ENCODE results near the gene TBX3.

The TBX3 gene

DNA sequence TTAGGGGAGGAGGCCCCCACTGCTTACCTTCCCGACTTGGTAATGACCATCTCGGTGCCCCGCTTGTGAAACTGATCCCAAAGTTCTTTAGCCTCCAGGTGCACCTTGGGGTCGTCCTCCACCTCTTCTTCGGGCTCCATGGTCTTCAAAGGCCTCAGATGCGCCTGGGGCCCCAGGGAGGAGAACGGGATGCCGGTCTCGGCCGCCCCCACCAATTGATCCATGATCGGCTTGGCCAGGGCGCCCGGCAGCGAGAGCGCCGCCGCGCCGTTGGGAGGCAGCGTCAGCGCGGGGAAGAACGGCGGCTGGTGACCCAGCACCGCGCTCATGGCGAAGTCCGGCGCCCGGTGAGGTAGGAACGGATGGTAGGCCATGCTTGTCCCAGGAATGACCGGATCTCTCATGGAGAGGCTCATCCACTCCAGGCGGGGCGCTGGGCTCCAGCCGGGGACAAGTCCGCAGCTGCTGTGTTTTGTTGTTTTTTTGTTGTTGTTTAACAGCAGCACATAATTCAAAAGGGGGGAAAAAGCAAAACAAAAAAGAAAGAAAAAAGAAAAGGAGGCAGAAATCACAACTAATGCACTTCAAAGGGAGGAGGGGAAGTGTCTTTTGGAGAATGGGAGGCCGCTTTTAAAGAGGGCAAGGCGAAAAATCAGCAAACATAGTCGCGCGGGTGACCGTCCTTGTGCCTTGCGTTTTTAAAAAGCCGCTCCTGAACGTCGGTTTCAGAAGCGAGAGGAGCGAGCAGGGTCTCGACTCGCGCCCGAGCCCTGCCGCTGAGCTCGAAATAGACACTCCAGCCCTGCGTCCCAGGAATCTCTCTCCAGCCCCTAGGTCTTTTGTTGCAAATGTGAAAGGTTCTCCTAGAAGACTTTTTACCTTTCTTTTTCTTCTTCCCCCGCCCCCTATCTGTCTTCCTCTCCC lies 928 bp downstream of the TBX3 start:
- no peak for DNase-seq (ENCODE audit: low read depth)

- DNase-seq (ENCODE audit: low read depth): no peak
These were observed 1.7 kb downstream of the TBX3 start for GRCh38 chr12:114682106-114682784.

DNA sequence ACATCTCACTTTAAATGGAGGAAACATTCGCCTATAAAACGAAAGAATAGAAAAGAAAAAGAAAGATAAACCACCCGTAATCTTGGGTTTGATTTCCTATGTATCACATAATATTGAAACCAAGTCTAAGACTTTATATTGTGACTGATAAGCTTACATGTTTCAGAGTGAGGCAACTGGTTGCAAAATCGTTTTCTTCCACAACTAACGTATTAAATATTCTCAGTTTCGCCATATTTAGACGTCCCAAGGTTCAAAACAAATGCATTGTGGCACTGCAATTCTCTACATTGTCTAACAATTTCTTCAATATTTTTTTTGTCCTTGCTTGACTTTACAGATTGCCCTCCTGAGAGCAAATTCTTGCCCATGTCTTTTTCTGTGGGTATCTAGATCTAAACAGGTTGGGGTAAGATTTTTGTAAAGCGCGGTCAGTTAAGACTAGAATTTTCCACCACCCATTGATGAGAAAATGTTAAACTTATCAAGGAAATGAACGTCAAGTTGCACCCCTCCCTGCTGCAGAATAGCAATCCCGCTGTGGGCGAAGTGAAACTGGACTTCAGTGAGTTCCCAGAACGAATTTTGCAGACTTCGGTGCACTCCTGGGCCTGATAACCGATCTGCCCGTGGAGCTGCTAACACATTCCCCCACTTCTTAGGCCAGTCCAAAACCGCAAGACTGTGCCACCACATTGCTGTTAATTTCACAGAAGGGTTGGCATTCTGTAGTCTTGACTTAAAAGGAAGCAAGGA lies 2.7 kb downstream of the TBX3 start:
- no peak for DNase-seq (ENCODE audit: low read depth)

DNA sequence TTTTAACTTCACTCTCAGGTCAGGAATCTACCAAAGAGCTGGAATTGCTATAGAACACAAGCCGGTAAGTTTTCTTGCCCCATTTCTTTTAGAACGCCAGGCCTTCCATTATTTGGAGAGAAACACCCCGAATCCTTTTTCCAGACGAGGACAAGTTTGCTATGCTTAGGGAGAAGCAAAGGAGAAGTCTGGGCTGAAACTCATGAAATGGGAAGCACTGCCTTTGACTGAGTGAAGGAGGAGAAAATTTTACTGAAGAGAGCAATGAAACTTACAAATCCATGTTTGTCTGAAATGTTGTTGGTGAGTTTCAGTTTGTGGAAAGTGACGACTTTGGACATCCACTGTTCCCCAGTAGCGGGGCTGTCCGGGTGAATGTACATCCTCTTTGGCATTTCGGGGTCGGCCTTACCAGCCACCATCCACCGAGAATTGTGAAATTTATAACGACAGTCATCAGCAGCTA lies 3.3 kb downstream of the TBX3 start:
- no peak for DNase-seq (ENCODE audit: low read depth)

DNA sequence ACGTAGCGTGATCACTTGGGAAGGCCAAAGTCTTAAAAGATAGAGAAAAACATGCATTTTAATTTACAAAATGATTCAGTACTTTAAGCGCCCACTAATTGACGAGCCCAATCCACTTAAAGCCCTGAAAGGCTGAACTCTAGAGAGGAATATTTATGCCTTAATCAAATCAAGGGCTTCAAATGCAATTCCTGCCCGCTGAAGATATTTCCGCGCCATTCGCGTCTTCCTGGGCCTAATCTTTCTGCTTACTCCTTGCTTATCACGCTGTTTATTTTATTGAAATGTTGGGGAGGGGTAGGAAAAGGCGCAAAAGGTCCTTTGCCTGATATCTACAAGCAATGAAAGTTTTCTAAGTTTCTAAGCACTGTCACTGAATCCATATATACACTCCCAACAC lies 4.0 kb downstream of the TBX3 start:
- no peak for DNase-seq (ENCODE audit: low read depth)

- DNase-seq (ENCODE audit: low read depth): no peak
These were observed 4.5 kb downstream of the TBX3 start for GRCh38 chr12:114679452-114679875.

GRCh38 chr12:114678718-114679117 lies 5.3 kb downstream of the TBX3 start:
- DNase-seq (ENCODE audit: low read depth): no peak

- no peak for DNase-seq (ENCODE audit: low read depth)
These were observed 5.9 kb downstream of the TBX3 start for GRCh38 chr12:114678028-114678427.

- no peak for DNase-seq (ENCODE audit: low read depth)
These were observed 7.7 kb downstream of the TBX3 start for GRCh38 chr12:114676142-114676741.

DNA sequence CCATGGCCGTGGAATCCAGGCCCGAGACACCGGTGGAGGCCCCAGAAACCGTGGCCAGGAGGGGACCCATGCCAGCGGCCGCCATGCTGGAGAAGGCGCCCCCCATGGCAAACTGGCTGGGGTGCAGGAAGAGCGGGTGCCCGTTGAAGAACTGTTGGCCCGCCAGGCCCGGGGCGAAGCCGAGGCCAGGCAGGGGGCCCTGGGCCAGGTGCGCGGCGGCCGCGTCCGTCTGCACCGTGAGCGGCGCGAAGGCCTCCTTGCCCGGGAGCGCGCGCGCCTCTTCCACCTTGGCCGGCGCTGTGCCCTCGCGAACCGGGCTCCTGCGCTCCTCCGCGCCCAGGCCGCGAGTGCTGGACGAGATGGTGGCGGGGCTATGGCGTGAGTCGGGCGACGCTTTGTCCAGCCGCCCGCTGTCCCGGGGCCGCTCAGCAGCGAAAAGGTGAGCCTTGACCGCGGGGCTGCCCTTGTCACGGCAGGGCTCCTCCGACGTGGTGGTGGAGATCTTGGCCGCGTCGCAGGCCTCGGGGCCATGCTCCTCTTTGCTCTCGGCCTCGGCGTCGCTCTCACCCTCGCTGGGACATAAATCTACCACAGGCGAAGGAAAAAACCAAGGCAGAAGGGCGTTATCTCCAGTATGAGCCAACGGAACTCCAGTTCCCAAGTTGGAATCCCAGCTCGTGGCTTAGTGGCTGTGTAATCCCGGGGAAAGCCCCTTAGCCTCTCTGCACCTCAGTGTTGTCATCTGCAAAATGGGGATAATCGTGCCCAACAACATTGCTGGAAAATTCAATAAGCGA lies 9.5 kb downstream of the TBX3 start:
- DNase-seq (ENCODE audit: low read depth): no peak

DNA sequence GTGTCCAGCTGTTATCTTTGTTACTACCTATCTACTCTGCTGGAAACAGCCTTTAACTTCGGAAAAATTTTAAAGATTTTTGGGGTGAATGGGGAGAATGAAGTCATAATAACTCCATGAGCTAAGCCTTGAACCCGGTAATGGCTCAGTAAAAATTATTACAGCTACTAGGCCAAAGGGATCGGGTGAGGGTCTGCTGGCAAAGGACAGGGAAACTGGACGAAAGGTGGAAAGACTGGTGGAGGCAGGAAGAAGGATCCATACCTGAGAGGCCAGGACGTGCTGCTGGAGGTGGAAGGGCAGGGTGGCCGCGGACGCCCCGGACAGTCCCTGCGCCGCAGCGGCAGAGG lies 10.1 kb downstream of the TBX3 start:
- no peak for DNase-seq (ENCODE audit: low read depth)

DNA sequence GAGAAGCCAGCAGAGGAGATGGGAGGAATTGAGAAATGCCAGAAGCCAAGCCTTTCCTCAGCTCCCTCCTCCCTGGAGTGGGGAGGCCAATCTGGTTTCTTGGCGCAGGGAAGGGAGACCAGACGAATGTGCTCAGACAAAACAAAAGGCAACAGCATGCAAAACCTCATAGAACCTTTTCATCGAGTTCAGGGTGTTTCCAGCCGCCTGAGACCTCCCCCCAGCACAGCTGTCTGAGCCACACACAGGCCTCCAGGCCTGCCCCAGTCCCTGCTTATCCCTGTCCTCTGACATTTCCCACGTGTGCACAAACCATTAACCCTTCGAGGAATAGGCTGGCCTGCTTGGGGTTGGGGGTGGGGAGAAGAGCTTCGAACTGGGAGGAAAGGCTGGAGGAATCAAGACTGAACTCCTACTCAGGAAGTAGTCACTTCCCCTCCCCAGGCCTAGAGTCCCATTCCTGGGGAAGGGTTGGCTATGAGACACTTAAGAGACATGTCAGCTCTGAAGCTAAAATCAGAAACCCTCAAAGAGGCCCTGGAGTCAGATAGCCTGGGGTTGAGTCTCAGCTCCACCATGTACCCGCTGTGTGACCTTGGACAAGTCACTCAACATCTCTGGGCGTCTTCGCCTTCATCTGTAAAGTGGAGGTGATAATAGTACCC lies 10.7 kb downstream of the TBX3 start:
- no peak for DNase-seq (ENCODE audit: low read depth)

DNA sequence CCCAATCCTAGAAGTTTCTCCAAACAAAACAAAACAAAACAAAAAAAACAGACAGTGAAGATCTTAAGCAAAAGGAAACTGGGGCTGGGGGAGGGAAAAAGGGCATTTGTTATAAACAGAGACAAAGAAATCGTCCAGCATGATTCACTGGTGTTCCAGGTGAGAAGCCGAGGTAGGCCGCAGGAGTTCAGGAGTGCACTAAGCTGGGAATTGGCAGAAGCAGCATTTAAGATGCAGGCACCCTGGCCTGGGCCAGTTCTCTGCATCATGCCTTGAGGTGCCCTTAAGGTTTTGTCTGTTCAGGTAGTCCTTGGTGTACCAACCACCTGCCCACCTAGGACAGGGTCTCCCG lies 11.2 kb downstream of the TBX3 start:
- no peak for DNase-seq (ENCODE audit: low read depth)

GRCh38 chr12:114671443-114672411 lies 12.2 kb downstream of the TBX3 start:
- DNase-seq (ENCODE audit: low read depth): no peak

DNA sequence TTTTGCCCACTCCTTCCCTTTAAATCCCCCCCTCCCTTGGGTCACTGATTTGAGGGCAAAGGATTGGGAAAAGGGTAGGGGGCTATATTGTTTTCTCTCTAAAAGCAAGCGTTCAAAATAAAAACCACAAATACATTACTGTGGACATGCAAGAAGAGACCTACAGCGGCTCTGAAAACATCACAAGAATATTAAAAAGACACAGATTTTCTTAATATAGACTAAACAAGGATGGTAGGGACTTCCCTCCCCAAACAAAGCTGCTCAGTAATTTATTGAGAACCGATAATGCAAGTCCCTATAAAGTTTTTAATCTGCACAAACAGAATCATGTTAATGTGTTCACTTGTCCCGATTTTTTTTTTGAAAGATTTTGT lies 12.9 kb downstream of the TBX3 start:
- no peak for DNase-seq (ENCODE audit: low read depth)

DNA sequence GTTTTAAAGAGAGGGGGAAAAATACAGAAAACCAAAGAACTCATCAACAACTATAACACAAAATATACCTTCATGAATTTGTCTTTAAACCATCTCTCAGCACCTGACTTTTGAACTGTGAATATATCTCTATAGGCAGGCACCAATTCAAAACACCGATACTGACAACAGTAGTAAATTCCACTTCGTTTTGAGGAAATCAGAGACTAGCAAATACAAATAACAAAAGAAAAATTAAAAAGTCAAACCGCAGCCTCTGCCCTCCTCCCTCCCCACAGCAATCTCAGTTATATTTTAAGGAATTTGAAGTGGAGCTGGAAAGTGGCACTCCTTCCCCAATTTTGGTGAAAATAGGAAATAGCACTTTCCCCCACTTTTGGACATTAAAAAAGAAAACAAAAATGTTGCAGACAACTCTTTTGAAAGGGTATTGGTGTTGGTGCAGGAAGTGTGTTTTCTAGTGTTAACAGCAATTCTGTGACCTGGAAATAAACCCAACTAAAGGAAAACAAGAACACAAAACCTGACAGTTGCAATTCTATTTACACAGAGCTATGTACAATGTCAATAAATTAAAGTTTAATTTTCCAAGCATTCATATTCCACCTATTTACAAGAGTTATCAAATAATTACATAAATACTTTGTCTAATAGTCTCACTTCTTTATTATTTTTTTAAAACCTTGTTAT lies 13.5 kb downstream of the TBX3 start:
- DNase-seq (ENCODE audit: low read depth): no peak

DNA sequence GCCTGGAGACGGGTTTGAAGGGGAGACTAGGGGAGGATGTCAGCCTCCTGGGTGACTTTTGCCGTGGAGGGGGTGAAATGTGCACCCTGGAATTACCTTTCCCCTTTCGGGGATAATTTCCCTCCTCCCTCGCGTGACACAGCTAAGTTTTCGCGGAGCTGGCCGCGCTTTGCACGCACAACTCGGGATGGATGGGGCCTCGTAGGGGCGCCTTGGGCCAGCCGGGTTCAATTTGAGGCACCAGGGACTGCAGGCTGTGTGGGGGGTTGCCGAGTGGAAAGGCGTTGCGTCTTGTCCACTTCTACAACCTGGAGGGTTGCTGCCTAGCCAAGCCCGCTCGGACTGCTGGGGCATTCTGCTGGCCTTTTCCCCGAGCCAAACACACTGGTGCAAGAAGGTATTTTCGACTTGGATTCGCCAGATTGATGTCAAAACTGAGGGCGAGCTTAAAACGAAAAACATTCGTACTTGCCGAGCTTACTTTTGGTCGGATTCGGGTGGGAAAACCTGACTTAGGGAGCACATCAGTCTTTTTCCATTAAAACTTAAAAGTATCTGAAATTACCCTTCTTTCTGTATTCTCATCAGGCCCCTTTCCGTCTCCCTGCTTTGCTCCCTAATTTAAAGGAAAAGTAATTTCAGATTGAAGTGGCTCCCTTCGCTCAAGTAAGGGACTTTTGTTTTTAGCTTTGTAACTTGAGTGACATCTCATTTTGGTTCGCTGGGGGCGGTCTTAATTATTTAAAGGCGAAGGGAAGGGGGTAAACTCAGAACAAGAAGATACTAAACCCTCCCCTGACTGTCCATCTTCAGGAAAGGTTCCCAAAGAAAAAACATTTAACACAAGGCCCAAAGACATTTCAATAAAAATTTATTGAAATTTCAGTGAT lies 14.3 kb downstream of the TBX3 start:
- DNase-seq (ENCODE audit: low read depth): no peak

GRCh38 chr12:114668886-114669288 lies 15.1 kb downstream of the TBX3 start:
- no peak for DNase-seq (ENCODE audit: low read depth)
